CMK (cell line): ENCODE data around the gene AMN.

Source experiments
- DNase-seq: peaks from one replicate; pipeline ENCODE4 v3.0.0-alpha.2; 2010; ENCODE audit warnings: low read depth

The AMN gene

GRCh38 chr14:102944448-102945330 is 22.2 kb downstream of the AMN start:
- DNase-seq, result no peak

GRCh38 chr14:102945346-102946130 is 23.1 kb downstream of the AMN start:
- DNase-seq, result no peak

- no peak for DNase-seq
Observed at GRCh38 chr14:102947321-102948103, 25.0 kb downstream of the AMN start.

DNA sequence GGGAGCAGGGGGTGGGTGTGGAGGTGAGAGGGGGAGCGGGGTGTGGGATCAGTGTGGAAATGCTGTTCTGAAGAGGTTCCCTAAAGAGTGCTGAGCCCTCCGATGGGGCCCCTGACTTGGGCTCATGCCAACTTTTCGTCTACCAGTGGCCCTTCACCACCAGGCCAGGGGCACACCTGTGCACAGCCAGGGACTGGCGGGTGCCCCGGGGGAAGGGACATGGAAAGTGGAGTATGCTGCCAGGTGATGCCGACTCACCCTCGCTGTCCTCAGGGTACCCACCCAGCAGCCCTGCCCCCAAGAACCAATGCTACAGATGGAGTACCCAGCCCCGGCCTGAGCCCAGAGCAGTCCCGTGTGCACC is 26.2 kb downstream of the AMN start:
- no peak for DNase-seq

- DNase-seq, result peak; percentile 27
Observed at GRCh38 chr14:102949062-102949800, 26.8 kb downstream of the AMN start.

- no peak for DNase-seq
Observed at GRCh38 chr14:102949801-102950451, 27.5 kb downstream of the AMN start.

DNA sequence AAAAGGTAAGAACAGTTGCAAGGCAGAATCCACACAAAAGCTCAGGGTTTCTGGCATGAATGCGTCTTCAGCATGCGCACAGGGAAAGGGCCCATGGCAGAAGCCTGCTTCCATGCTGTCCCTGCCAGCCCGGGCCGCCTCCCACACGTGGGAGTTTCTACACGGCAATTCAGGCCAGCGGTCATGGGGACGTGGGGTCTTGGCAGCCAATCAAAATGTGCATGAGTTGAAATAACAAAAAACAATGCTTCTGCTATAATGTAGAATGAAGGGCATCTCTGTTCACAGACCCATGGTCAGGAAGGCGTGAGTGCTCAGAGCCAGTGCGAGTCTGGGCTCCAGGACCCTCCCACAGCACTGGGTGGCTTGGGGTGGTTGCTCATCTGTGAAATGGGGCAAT is 28.6 kb downstream of the AMN start:
- no peak for DNase-seq

- no peak for DNase-seq
Observed at GRCh38 chr14:102951799-102952198, 29.3 kb downstream of the AMN start.

DNA sequence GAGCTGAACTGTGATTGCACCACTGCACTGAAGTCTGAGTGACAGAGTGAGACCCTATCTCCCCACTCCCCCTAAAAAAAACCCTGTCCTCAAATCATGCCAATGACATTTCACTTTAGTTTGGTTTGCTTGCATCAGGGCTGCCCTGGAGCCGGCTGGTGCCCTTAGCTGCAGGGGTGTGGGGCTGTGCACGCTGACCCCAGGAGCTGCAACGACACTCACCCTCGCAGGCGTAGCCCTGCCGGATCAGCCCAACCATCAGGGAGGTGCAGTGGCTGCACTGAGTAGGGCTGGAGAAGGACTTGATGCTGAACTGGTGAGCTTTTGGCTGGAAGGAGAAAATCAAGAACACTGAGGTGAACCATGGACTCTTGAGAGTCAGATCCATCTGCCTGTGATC is 29.8 kb downstream of the AMN start:
- no peak for DNase-seq

GRCh38 chr14:102953100-102953499 is 30.6 kb downstream of the AMN start:
- DNase-seq, result no peak

DNA sequence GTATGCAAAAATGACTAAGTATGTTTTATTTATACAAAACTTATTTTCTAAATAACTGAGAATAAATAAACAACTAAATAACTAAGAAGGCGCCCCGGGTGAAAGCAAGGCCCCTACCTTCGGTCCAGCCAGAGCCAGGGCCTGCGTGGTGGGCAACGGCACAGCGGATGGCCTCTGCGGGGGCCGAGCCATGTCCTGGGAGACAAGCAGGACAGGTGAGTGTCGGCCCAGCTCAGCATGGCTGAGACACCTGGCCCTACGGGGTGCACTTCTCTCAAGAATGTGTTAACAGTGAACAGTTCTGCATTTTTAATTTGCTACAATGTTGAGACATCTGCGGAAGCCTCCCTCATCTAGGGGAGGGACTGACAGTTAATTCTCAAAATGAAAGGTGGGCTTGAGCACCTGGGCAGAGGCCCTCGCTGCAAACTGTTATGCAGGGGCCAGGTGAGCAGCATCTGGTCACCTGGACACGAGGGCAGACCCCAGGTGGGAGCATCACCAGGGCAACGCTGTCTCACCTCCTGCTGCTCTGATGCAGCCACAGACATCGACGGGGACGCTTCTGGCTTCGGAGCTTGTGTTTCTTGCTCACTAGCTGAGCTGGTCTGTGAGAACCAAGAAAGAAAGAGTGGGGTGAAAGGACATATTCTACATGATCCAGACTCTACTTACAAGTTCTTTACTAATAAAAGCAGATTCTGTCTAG is 31.8 kb downstream of the AMN start:
- no peak for DNase-seq

GRCh38 chr14:102955636-102956408 is 33.4 kb downstream of the AMN start:
- no peak for DNase-seq

- DNase-seq, result no peak
Observed at GRCh38 chr14:102957222-102957621, 34.8 kb downstream of the AMN start.

DNA sequence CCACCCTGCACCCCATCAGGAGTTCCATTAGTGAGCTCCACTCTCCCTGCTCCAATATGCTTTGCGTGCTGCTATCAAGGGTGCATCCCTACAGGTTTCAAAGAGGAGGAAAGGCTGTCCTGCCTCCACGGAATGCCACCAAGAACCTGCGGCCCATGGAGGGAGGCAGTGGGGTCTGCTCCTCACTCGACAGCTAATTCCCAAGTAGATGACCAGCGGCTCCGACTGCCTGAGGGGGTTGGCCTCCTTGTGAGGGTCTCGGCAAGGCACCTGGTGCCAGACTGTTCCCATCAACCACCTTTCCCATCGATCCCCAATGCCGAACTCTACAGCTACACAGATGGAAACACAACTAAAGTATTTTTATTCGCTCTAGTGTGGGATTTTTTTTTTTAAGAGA is 36.0 kb downstream of the AMN start:
- DNase-seq, result no peak

- DNase-seq, result no peak
Observed at GRCh38 chr14:102962111-102962627, 39.7 kb downstream of the AMN start.

DNA sequence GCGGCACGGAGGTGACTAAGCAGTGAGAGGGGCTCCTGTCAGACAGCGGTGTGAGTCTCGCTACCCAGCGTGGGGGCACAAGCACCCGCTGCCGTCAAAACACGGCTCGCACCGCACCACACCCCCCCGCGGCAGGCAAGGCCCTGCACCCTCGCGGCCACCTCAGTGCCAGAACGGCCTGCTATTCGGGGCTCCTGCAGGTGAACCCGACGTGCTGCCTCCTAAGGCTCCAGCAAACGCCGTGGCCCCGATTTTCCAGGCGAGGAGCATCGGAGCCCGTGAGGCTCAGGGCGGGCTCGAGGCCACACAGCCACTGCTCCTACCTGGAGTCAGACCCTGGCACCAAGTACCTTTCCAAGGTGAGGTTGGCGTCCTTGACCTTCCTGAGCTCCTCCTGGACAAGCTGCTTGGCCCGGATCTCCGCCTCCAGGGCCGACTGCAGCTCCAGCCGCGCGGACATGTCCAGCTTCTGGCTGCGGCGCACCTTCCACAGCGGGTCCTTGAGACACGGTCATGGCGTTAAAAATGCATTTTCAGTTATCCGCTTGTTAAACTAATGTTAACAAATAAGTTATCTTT is 41.8 kb downstream of the AMN start:
- DNase-seq, result no peak

- DNase-seq, result no peak
Observed at GRCh38 chr14:102965282-102965681, 42.8 kb downstream of the AMN start.

DNA sequence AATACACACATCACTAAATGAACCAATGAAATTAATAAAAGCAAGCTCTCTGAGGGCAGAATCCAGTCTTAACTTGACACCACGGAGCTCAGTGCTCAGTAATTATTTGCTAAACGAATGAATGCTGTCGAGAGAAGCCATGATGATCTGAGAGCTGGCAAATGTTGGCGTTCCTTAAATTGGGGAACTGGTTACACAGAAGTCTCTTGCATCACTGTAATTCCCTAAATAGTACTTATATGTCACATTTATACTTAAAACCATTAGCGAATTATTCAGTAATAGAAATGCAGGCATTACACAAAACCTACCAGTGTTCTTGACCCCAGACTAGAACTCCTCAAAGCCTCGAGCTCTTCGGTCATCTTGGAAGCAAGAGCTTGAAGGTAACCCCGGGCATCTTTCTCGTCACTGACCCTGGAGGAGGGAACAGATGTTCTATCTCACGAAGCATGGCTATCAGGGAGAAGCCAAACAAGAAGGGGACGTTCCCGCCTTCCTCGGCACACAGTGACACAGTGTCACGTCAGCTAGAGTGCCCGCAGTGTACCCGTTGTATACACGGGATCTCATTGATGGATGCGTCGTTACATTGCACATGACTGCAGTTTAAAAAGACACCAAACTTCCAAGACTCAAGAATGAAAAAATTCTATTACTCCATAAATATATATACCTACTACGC is 43.6 kb downstream of the AMN start:
- no peak for DNase-seq
